ENCODE data around the gene DAB2IP.

DNA sequence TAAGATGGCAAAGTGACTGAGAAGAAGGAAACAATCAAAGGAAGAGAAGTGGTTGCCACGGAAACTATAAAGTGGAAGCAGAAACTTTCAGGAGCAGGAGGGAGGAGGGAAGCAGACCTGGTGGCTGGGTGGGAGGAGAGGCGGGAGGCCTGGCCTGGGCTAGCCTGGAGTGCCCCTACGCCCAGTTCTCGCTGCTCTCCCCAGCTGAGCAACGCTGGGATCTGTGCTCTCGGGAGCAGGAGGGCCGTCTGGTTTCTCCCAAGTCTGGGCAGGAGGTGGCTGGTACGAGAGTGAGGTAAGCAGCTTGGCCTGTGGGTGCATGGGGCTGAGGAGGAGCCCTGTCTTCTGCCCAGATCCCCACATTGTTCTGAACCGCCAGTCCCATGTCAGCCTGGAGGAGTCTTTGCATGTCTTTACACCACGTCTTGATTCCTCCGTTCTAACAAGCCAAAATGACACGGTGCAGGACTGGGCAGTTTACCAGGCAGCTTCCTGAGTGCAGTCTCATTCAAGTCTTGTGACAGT is 15.0 kb upstream of the DAB2IP start:
- TF ChIP-seq, protein P1, sequence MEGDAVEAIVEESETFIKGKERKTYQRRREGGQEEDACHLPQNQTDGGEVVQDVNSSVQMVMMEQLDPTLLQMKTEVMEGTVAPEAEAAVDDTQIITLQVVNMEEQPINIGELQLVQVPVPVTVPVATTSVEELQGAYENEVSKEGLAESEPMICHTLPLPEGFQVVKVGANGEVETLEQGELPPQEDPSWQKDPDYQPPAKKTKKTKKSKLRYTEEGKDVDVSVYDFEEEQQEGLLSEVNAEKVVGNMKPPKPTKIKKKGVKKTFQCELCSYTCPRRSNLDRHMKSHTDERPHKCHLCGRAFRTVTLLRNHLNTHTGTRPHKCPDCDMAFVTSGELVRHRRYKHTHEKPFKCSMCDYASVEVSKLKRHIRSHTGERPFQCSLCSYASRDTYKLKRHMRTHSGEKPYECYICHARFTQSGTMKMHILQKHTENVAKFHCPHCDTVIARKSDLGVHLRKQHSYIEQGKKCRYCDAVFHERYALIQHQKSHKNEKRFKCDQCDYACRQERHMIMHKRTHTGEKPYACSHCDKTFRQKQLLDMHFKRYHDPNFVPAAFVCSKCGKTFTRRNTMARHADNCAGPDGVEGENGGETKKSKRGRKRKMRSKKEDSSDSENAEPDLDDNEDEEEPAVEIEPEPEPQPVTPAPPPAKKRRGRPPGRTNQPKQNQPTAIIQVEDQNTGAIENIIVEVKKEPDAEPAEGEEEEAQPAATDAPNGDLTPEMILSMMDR (conservative IDR thresholded peaks at IDR 0.05; ENCODE audit: low read length): no peak
- no peak for TF ChIP-seq EZH2phosphoT487 (IDR thresholded peaks at IDR 0.05; ENCODE audit: borderline replicate concordance)
